Calu3 (cell line): ENCODE measurements around the gene CD2. TPM values are rescaled to one million over a fixed set of nuclear protein-coding genes. Genes with fewer than 3 reads are reported as not detected.

Experiments used
- BruUV-seq: library from RNA; stranded (reverse); fragments of 400-500 nt; replicated peaks from 2 replicates; lab custom pipeline; 2021; lab: Mats Ljungman, UMichigan
- CTCF ChIA-PET: fragments of 300-600 bp; sonication (Branson Sonifier 250); formaldehyde crosslinking; loops from one replicate; lab custom pipeline; 2022; ENCODE audit warnings: antibody characterized with exemption; lab: Charles Lee
- DNase-seq: peaks from one replicate; pipeline ENCODE4 v3.0.0; 2022
- H3K27ac Mint-ChIP-seq: one replicate; pipeline ENCODE4 v1.8.0; 2022; ENCODE audit warnings: mixed read lengths; ENCODE audit not compliant: unreplicated experiment
- H3K27me3 Mint-ChIP-seq: one replicate; pipeline ENCODE4 v1.8.0; 2022; ENCODE audit warnings: mixed read lengths; ENCODE audit not compliant: unreplicated experiment
- H3K36me3 Mint-ChIP-seq: one replicate; pipeline ENCODE4 v1.8.0; 2022; ENCODE audit warnings: mild to moderate bottlenecking, moderate library complexity, mixed read lengths; ENCODE audit not compliant: insufficient read depth, unreplicated experiment
- H3K4me1 Mint-ChIP-seq: one replicate; pipeline ENCODE4 v1.8.0; 2022; ENCODE audit warnings: mild to moderate bottlenecking, low read depth, mixed read lengths; ENCODE audit not compliant: unreplicated experiment
- H3K4me3 Mint-ChIP-seq: one replicate; pipeline ENCODE4 v1.8.0; 2022; ENCODE audit warnings: mild to moderate bottlenecking, low read depth, moderate library complexity, mixed read lengths; ENCODE audit not compliant: unreplicated experiment
- H3K9me3 Mint-ChIP-seq: one replicate; pipeline ENCODE4 v1.8.0; 2022; ENCODE audit warnings: low read depth, mixed read lengths; ENCODE audit not compliant: unreplicated experiment
- CTCF ChIP-seq: fragments of 200-600 bp; IDR thresholded peaks from one replicate; pipeline ENCODE4 v1.8.0; 2022; ENCODE audit warnings: antibody characterized with exemption; ENCODE audit not compliant: unreplicated experiment
- intact Hi-C: fragments of 100-400 bp; cut with micrococcal nuclease; formaldehyde crosslinking; loops from one replicate; pipeline ENCODE4 v1.10.0; 2022; ENCODE audit not compliant: unreplicated experiment
- total RNA-seq: library from RNA; stranded (reverse); gene quantifications from 2 replicates; pipeline ENCODE4 v1.2.3, GENCODE V29; 2022

CD2 gene
- total RNA-seq, 1 experiment from 2014 or later: not detected

DNA sequence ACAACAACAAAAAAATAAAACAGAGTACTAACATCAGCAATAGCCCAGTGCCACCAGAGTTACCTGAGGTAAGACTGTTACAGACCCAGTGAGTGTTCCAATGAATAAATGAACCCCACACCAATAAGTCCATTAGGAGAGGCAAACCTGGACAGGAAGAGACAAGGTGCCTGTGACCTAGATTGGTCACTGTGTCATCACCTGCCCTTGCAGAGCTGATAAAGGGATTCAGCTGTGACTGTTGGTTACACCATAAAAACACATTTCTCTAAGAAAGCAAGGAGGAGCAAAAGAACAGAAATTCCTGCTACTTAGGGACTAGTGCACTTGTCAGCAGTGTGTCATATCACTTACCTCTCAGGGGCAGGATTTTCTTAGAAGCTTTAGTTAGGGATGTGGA lies 37.5 kb downstream of the CD2 start:
- no peak overlapping the region for H3K27ac Mint-ChIP-seq
- H3K36me3 Mint-ChIP-seq: no peaks in the 10 kb centered on the region
- no peak for TF ChIP-seq CTCF
- H3K9me3 Mint-ChIP-seq: no peaks in the 10 kb centered on the region
- no peak overlapping the region for H3K4me3 Mint-ChIP-seq
- H3K4me1 Mint-ChIP-seq: no peaks in the 10 kb centered on the region
- CTCF ChIA-PET: no interaction called here
- intact Hi-C loops: no loop called here
- BruUV-seq: no TSS peak
- no peak for DNase-seq
- no peaks in the 10 kb centered on the region for H3K27me3 Mint-ChIP-seq

DNA sequence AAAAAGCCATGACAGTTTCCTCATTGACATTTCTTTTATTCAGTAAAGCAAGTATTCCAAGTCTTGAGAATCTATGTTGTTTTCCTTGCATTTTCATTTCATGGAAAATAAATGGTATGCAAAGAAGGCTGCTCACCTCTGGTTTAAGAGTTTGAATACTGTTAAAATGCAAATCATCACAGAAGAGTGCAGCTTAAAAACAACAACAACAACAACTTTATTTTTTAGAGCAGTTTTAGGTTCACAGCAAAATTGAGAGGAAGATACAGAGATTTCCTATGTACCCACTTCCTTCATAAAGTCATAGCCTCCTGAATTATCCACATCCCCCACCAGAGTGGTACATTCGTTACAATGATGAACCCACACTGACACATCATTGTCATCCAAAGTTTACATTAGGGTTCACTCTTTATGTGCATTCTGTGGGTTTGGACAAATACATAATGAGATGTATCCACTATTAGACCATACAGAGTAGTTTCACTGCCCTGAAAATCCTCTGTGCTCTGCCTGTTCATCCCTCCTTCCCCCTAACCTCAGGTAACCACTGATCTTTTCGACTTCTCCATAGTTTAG lies 39.2 kb downstream of the CD2 start:
- no peak for DNase-seq
- Mint-ChIP-seq H3K27me3 (no peaks in the 10 kb centered on the region), H3K4me1 (no peaks in the 10 kb centered on the region), H3K27ac (no peak overlapping the region), H3K4me3 (no peak overlapping the region), H3K36me3 (no peaks in the 10 kb centered on the region), H3K9me3 (no peaks in the 10 kb centered on the region)
- TF ChIP-seq CTCF: no peak
- intact Hi-C loops: no loop called here
- no TSS peak for BruUV-seq
- CTCF ChIA-PET: no interaction called here

GRCh38 chr1:116794371-116794770 lies 40.1 kb downstream of the CD2 start:
- CTCF ChIA-PET: no interaction called here
- no peaks in the 10 kb centered on the region for H3K4me1 Mint-ChIP-seq
- H3K36me3 Mint-ChIP-seq: no peaks in the 10 kb centered on the region
- no peak for TF ChIP-seq CTCF
- no peak overlapping the region for H3K4me3 Mint-ChIP-seq
- no peaks in the 10 kb centered on the region for H3K27me3 Mint-ChIP-seq
- BruUV-seq: no TSS peak
- intact Hi-C loops: no loop called here
- no peak for DNase-seq
- H3K27ac Mint-ChIP-seq: no peak overlapping the region
- H3K9me3 Mint-ChIP-seq: no peaks in the 10 kb centered on the region

DNA sequence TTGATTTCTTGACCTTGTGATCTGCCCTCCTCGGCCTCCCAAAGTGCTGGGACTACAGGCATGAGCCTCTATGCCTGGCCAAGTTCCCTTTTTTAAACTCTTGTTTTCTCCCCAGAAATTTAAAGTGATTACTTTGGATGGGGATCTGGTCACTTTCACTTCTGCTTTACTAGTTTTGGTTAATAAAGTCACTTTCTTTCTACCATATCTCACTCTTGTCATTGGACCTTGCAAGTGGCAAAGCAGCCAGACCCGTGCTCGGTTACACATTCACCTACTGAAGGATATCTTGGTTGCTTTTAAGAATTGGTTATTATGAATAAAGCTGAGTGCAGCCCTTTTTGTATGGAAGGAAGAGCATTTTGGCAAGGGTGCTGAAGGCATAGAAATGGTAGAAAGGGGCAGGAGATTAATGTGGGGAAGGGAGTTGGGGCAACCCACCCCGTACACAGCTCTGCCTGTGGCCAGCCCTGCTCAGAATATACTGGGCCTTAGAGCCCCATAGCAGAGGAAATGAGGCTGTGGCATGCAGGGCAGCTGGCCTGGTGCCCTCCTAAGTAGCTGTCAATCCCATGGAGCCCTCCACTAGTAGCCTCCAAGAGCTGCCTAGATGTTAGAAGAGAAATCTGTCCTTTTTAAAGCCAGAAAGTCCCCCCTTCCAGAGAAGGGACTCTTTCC lies 40.7 kb downstream of the CD2 start:
- no peaks in the 10 kb centered on the region for H3K27me3 Mint-ChIP-seq
- BruUV-seq: no TSS peak
- CTCF ChIA-PET: interaction anchor here (1.3 kb wide), 1 partner anchor 8 kb away, joined by 3 read pairs; no protein-coding TSS in a partner anchor
- no peaks in the 10 kb centered on the region for H3K9me3 Mint-ChIP-seq
- no peaks in the 10 kb centered on the region for H3K36me3 Mint-ChIP-seq
- no peaks in the 10 kb centered on the region for H3K4me1 Mint-ChIP-seq
- no peak overlapping the region for H3K4me3 Mint-ChIP-seq
- intact Hi-C loops: no loop called here
- no peak for DNase-seq
- no peak for TF ChIP-seq CTCF
- no peak overlapping the region for H3K27ac Mint-ChIP-seq
